Endothelial cell of umbilical vein (primary cell): ENCODE data around the gene GANC. TPM values are rescaled to one million over a fixed set of nuclear protein-coding genes. Genes with fewer than 3 reads are reported as not detected.

Experiments
- BruUV-seq: library from RNA; stranded (reverse); fragments of 400-500 nt; replicated peaks from 2 replicates; lab custom pipeline; 2021; lab: Mats Ljungman, UMichigan
- CTCF ChIA-PET: fragments of 300-600, 350-600 bp; sonication (Branson Sonifier 250); formaldehyde crosslinking; loops from one replicate; lab custom pipeline; 2021; ENCODE audit warnings: antibody characterized with exemption, inconsistent platforms; lab: Charles Lee
- POLR2A ChIA-PET: fragments of 300-600, 350-600 bp; sonication (Branson Sonifier 250); formaldehyde crosslinking; loops from one replicate; lab custom pipeline; 2021; ENCODE audit warnings: antibody characterized with exemption, inconsistent platforms; lab: Charles Lee
- DNase-seq: peaks from one replicate; pipeline ENCODE4 v3.0.0-alpha.2; 2011; ENCODE audit warnings: low read depth, low spot score
- FAIRE-seq: peaks from 2 replicates; lab custom pipeline; 2011; peaks lifted over from hg19 to GRCh38; lab: Jason Lieb, UNC
- H2AFZ ChIP-seq: 2 replicates; pipeline ENCODE4 v1.6.0; 2012; ENCODE audit warnings: low read depth, low read length, control low read depth, inconsistent platforms
- H3K27ac ChIP-seq: 2 replicates; pipeline ENCODE4 v1.5.1; 2011; ENCODE audit warnings: low read depth, mild to moderate bottlenecking, control low read depth, low read length, moderate library complexity; ENCODE audit not compliant: insufficient read depth
- H3K27me3 ChIP-seq, 2 experiments: 2 replicates each; pipeline versions ENCODE4 v1.6.0 to v1.6.1; 2011; ENCODE audit warnings: low read length in 2 of 2, mixed read lengths in 1 of 2; ENCODE audit not compliant: control insufficient read depth in 2 of 2, insufficient read depth in 2 of 2
- H3K36me3 ChIP-seq, 2 experiments: 2 replicates in 1 of 2; 3 replicates in 1 of 2; pipeline ENCODE4 v1.5.1; 2011; ENCODE audit warnings: low read length in 2 of 2, mild to moderate bottlenecking in 1 of 2, moderate library complexity in 1 of 2; ENCODE audit not compliant: control insufficient read depth in 2 of 2, insufficient read depth in 2 of 2; ENCODE audit errors: extremely low read depth in 1 of 2
- H3K4me1 ChIP-seq: 3 replicates; pipeline ENCODE4 v1.5.1; 2011; ENCODE audit warnings: mild to moderate bottlenecking, low read length; ENCODE audit not compliant: control insufficient read depth, insufficient read depth; ENCODE audit errors: extremely low read depth
- H3K4me2 ChIP-seq: 2 replicates; pipeline ENCODE4 v1.6.1; 2011; ENCODE audit warnings: low read length, control low read depth, mixed read lengths; ENCODE audit not compliant: insufficient read depth
- H3K4me3 ChIP-seq, 3 experiments: fragments of 200-600 bp in 1 of 3; sonication (generic), shearing (Covaris generic) in 1 of 3; replicated peaks in 1 of 3; 2 replicates each; pipeline ENCODE4 v1.5.1; 2011 to 2016; ENCODE audit warnings: control low read depth in 3 of 3, low read length in 3 of 3, mild to moderate bottlenecking in 2 of 3, inconsistent platforms in 1 of 3, low read depth in 1 of 3, moderate library complexity in 1 of 3; ENCODE audit not compliant: insufficient read depth in 1 of 3
- H3K79me2 ChIP-seq: 2 replicates; pipeline ENCODE4 v1.6.0; 2012; ENCODE audit warnings: low read length, inconsistent platforms; ENCODE audit not compliant: control insufficient read depth, insufficient read depth
- H3K9ac ChIP-seq: replicated peaks from 2 replicates; pipeline ENCODE3; 2011; ENCODE audit warnings: low read length, control low read depth; ENCODE audit not compliant: insufficient read depth; ENCODE audit errors: extremely low read depth
- H3K9me1 ChIP-seq: replicated peaks from 3 replicates; pipeline ENCODE4 v1.6.0; 2011; ENCODE audit warnings: mild to moderate bottlenecking, low read length; ENCODE audit not compliant: control insufficient read depth, insufficient read depth; ENCODE audit errors: extremely low read depth
- H3K9me3 ChIP-seq: replicated peaks from 2 replicates; pipeline ENCODE4 v1.5.1; 2012; ENCODE audit warnings: low read length, inconsistent platforms; ENCODE audit not compliant: control insufficient read depth, insufficient read depth
- H4K20me1 ChIP-seq: replicated peaks from 2 replicates; pipeline ENCODE3; 2011; ENCODE audit warnings: mild to moderate bottlenecking, low read length; ENCODE audit not compliant: control insufficient read depth, insufficient read depth; ENCODE audit errors: extremely low read depth
- EZH2 ChIP-seq: IDR thresholded peaks from 2 replicates; pipeline ENCODE4 v1.6.1; 2012; ENCODE audit warnings: borderline replicate concordance, low read depth, mild to moderate bottlenecking, moderate library complexity, low read length, inconsistent platforms; ENCODE audit not compliant: severe bottlenecking
- FOS ChIP-seq: IDR thresholded peaks from 2 replicates; pipeline ENCODE4 v1.6.1; 2011; ENCODE audit warnings: mild to moderate bottlenecking, low read length, moderate library complexity, borderline replicate concordance; ENCODE audit not compliant: insufficient read depth
- GATA2 ChIP-seq: IDR thresholded peaks from 2 replicates; pipeline ENCODE4 v1.7.0; 2011; ENCODE audit warnings: low read depth, mild to moderate bottlenecking, moderate library complexity, mixed read lengths, low read length; ENCODE audit not compliant: insufficient read length, insufficient read depth
- JUN ChIP-seq: IDR thresholded peaks from 2 replicates; pipeline ENCODE4 v1.6.1; 2011; ENCODE audit warnings: borderline replicate concordance, low read depth; ENCODE audit not compliant: insufficient read length, insufficient read depth
- MYC ChIP-seq: IDR thresholded peaks from one replicate; pipeline ENCODE4 v1.6.1; 2011; ENCODE audit warnings: mild to moderate bottlenecking, low read depth, low read length
- POLR2A ChIP-seq: IDR thresholded peaks from 2 replicates; pipeline ENCODE4 v1.6.1; 2012; ENCODE audit warnings: low read depth, mild to moderate bottlenecking, control low read depth, low read length
- POLR2AphosphoS5 ChIP-seq: IDR thresholded peaks from 2 replicates; pipeline ENCODE4 v1.6.1; 2012; ENCODE audit warnings: low read depth, mild to moderate bottlenecking, control low read depth, low read length, moderate library complexity; ENCODE audit not compliant: insufficient read depth
- dilution Hi-C: fragments of 300-500 bp; cut with MboI; formaldehyde crosslinking; loops from one replicate; pipeline ENCODE4 v1.15.0; 2019; ENCODE audit warnings: low sequenced_read_pairs; ENCODE audit not compliant: extremely low pct_ligation_motif_present
- intact Hi-C: fragments of 100-400 bp; cut with micrococcal nuclease; formaldehyde crosslinking; loops from one replicate; pipeline ENCODE4 v1.10.0; 2022
- polyA plus RNA-seq, 4 experiments: library from polyadenylated mRNA; depleted of rRNA in 3 of 4; stranded (reverse) in 3 of 4; unstranded in 1 of 4; fragments of >200 nt; gene quantifications; 2 replicates each; pipeline versions ENCODE4 v1.2.1 to v1.2.3, GENCODE V29; 2011 to 2012; ENCODE audit warnings: missing spikeins in 1 of 4
- total RNA-seq: library from RNA; stranded (reverse); gene quantifications from 2 replicates; pipeline ENCODE4 v1.2.3, GENCODE V29; 2021
- TF ChIP-seq, protein P1 (sequence below), 2 donors: IDR thresholded peaks; 1 replicate in 1 of 2; 2 replicates in 1 of 2; pipeline ENCODE4 v1.5.1; 2011; ENCODE audit warnings: low read length in 2 of 2, mild to moderate bottlenecking in 2 of 2, moderate library complexity in 2 of 2, control low read depth in 1 of 2, inconsistent platforms in 1 of 2, low read depth in 1 of 2; ENCODE audit not compliant: insufficient read depth in 1 of 2; ENCODE audit errors: extremely low read depth in 1 of 2
- TF ChIP-seq, protein P2 (sequence below): IDR thresholded peaks from 2 replicates; pipeline ENCODE4 v1.6.1; 2011; ENCODE audit not compliant: insufficient read depth, insufficient read length

GANC gene
- total and polyA plus RNA-seq, 2 donors (not counting 3 experiments of a cell fraction or from before 2014, with no cell fraction given) = 8.5 to 17.8 TPM

DNA sequence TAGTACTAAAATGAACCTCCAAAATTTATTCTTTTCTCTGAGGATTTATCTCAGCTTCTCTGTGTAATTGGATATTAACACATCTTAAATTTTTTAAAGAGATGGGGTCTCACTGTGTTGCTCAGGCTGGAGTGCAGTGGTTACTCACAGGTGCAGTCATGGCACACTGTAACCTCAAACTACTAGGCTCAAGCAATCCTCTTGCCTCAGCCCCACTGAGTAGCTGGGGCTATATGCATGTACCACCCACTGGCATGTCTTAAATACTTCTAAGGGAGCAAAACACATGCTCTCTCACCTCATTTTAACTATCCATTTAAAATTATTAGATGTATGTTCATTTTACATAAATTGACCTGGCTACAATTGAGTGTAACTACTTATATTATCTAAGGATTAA, 11.6 kb downstream of the GANC start:
- Histone ChIP-seq H3K9me1 (peaks cover 3% of the 10 kb centered on the region), H3K9me3 (no peaks in the 10 kb centered on the region), H3K27me3 (no peaks in the 10 kb centered on the region), H3K27ac (no peak overlapping the region), H3K9ac (no peak overlapping the region), H3K79me2 (no peaks in the 10 kb centered on the region), H2AFZ (no peak overlapping the region), H3K4me2 (no peak overlapping the region), H3K4me3 (no peak overlapping the region), H3K36me3 (no peaks in the 10 kb centered on the region), H3K4me1 (peaks cover 7% of the 10 kb centered on the region), H4K20me1 (no peaks in the 10 kb centered on the region)
- TF ChIP-seq, protein P1, sequence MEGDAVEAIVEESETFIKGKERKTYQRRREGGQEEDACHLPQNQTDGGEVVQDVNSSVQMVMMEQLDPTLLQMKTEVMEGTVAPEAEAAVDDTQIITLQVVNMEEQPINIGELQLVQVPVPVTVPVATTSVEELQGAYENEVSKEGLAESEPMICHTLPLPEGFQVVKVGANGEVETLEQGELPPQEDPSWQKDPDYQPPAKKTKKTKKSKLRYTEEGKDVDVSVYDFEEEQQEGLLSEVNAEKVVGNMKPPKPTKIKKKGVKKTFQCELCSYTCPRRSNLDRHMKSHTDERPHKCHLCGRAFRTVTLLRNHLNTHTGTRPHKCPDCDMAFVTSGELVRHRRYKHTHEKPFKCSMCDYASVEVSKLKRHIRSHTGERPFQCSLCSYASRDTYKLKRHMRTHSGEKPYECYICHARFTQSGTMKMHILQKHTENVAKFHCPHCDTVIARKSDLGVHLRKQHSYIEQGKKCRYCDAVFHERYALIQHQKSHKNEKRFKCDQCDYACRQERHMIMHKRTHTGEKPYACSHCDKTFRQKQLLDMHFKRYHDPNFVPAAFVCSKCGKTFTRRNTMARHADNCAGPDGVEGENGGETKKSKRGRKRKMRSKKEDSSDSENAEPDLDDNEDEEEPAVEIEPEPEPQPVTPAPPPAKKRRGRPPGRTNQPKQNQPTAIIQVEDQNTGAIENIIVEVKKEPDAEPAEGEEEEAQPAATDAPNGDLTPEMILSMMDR (IDR thresholded peaks at IDR 0.05; ENCODE audit: extremely low read depth in 1 of 2, insufficient read depth in 1 of 2, low read depth in 1 of 2, low read length in 2 of 2) = no peak
- no peak for TF ChIP-seq FOS
- no peak for TF ChIP-seq POLR2A
- TF ChIP-seq, protein P2, sequence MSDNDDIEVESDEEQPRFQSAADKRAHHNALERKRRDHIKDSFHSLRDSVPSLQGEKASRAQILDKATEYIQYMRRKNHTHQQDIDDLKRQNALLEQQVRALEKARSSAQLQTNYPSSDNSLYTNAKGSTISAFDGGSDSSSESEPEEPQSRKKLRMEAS = no peak
- no peak for TF ChIP-seq GATA2
- no peak for TF ChIP-seq MYC
- no peak for TF ChIP-seq EZH2
- TF ChIP-seq POLR2AphosphoS5 = no peak
- no peak for TF ChIP-seq JUN
- ChIA-PET POLR2A (no interaction called here), CTCF (no interaction called here)
- no peak for DNase-seq
- intact Hi-C loops = no loop called here
- no peak for FAIRE-seq
- no TSS peak for BruUV-seq
- dilution Hi-C loops = no loop called here
